ENCODE measurements around the gene JOSD2.

Gene JOSD2

DNA sequence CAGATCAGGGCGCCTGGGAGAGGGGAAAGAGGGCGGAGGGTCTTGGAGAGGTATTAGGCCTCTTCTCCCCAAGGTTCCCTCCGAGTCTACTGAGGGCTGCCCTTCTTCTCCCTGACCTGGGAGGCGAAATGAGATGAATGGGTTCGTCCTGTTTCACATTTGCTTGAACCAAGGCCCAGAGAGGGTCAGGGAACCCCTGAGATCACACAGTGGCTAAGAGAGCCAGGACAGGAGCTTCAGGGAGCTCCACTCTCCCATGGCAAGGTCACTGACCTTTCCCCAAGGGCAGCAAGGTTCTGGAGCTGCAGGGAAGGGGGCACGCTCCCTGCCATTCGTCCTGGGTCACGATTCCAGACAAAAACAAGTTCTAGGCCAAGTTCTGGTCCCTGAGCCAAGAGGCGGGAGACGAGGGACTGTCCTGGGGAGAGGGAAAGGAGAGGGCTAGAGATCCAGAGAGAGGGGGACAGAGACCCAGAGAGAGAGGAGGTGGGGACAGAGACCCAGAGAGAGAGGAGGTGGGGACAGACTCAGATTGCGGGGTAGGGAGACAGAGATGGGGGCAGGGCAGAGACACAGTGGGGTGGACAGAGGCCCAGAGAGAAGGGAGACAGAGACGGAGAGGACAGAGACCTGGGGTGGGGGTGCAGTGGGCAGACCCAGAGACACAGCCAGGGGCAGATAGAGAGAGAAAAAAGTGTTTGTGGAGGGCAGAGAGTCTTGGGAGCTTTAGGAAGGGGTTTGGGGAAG, 2.2 kb upstream of the JOSD2 start:
- DNase-seq (ENCODE audit: low read depth) = no peak

- no peak for DNase-seq (ENCODE audit: low read depth)
Observed at GRCh38 chr19:50512112-50512998, 1.4 kb upstream of the JOSD2 start.

DNA sequence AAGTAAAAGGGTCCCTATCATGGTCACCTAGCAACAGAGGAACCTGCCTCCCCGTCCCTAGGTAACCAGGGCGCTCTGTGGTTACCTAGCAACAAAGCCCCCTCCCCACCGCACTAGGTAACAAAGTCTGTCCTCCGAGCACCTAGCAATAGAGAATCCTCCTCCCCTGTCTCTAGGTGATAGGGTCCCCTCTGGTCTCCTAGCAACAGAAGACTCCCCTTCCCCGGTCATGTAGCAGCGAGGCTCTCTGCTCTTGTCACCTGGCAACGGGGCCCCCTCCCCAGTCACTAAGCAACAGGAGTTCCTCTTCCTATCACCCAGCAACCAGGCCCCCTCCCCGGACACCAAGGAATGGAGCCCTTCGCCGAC, 307 bp downstream of the JOSD2 start:
- no peak for DNase-seq (ENCODE audit: low read depth)

GRCh38 chr19:50510121-50510670, 795 bp downstream of the JOSD2 start:
- DNase-seq (ENCODE audit: low read depth) = peak; percentile 13

DNA sequence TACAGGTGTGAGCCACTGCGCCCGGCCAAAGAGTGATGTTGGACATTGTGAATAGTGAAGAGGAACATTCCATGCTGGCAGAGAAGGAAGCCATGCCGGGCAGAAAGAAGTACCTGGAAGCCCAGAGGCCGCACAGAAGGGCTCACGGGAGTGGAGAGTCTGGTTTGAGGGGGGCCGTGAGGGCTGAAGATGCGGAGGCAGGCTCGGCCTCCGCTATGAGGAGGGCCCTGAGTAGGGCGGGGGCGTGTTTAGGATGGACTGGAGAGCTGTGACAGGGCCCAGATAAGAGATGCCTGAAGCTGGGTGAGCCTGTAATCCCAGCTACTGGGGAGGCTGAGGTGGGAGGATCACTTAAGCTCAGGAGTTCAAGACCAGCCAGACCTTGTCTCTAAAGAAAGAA, 1.6 kb downstream of the JOSD2 start:
- no peak for DNase-seq (ENCODE audit: low read depth)

GRCh38 chr19:50508843-50509190, 2.2 kb downstream of the JOSD2 start:
- DNase-seq (ENCODE audit: low read depth) = no peak

- no peak for DNase-seq (ENCODE audit: low read depth)
Observed at GRCh38 chr19:50507376-50507775, 3.6 kb downstream of the JOSD2 start.

DNA sequence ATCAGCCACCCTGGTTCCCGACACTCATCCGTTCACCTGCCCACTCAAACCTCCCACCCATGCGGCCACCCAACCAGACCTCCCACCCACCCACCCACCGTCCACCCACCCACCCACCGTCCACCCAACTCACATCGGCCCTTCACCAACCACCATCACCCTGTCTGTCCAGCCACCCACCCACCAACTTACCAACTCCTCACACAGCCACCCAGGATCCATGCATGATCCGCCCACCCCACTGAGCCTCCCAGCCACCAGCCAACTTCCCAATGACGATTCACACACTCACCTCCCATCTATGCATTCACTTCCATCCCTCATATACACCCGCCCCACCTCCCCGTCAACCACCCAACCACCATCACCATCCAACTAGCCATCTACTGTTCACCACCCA, 4.3 kb downstream of the JOSD2 start:
- no peak for DNase-seq (ENCODE audit: low read depth)

- no peak for DNase-seq (ENCODE audit: low read depth)
Observed at GRCh38 chr19:50505856-50506611, 5.0 kb downstream of the JOSD2 start.

GRCh38 chr19:50501568-50502475, 9.2 kb downstream of the JOSD2 start:
- DNase-seq (ENCODE audit: low read depth) = no peak

- DNase-seq (ENCODE audit: low read depth) = no peak
Observed at GRCh38 chr19:50501186-50501567, 9.8 kb downstream of the JOSD2 start.

- no peak for DNase-seq (ENCODE audit: low read depth)
Observed at GRCh38 chr19:50500753-50501151, 10.2 kb downstream of the JOSD2 start.

DNA sequence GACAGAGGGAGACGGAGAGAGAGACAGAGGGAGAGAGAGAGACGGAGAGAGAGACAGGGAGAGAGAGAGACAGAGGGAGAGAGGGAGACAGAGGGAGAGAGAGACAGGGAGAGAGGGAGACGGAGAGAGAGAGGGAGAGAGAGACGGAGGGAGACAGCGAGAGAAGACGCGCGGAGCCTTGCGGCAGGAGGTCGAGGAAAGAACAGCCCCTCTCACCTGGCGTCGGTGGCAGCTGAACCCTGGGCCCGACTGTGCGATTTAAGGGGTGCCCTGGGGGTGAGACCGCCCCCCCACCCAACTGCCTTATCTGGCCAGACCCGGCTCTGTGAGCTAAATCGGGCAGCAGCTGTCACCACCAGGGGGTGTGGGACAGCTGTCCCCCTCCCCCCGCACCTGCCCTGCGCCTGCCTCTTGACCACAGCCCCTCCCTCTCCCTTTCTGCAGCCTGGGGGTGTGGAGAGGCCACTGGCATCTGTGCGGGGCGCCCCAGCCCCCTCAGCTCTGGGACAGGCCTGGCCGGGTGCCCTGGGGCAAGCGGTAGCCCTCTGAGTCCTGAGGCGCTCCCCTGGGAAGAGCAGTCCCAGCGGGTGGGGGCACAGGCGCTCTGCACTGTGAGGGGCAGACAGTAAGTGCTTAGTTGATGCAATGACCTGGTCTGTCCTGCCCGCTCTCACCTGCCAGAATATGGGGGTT, 10.8 kb downstream of the JOSD2 start:
- no peak for DNase-seq (ENCODE audit: low read depth)

DNA sequence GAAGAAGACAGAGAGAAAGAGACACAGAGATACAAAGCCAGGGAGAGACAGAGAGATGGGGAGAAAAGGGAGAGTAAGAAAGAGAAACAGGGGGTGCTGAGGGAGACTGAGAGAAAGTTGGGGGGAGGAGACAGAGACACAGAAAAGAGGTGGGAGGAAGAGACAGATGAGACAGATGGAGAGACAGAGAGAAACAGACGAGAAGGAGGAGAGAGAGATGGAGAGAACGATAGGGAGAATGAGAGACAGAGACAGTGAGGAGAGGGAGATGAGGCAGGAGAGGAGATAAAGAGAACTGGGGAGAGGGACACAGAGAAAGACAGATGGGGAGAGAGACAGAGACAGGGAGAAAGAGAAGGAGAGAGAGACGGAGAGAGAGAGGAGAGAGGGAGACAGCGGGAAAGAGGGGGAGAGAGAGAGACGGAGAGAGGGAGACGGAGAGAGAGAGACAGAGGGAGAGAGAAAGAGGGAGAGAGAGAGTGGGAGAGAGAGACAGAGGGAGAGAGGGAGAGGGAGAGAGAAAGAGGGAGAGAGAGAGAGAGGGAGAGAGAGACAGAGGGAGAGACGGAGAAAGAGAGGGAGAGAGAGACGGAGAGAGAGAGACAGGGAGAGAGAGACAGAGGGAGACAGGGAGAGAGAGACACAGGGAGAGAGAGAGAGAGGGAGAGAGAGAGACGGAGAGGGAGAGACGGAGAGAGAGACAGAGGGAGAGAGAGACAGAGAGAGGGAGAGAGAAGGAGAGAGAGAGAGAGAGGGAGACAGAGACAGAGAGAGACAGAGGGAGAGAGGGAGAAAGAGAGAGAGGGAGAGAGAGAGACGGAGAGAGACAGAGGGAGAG, 12.6 kb downstream of the JOSD2 start:
- no peak for DNase-seq (ENCODE audit: low read depth)

DNA sequence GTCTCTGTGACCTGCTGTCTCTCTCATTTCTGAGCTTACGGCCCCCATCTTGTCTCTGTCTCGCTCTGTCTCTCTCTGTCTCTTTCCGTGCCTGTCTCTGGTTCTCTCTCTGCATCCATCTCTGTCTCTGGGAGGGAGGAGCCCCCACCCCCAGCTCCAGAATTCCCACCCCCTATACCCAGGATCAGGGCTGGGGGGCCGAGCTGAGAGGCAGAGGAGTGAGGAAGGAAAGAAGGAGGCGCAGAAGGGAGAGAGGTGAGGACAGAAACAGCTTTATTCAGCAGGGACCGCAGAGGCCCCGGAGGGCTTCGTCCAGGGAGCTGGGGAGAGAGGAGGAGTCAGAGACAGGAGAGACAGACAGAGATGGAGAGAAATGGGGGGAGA, 14.0 kb downstream of the JOSD2 start:
- DNase-seq (ENCODE audit: low read depth) = no peak

- DNase-seq (ENCODE audit: low read depth) = no peak
Observed at GRCh38 chr19:50496189-50497021, 14.6 kb downstream of the JOSD2 start.

DNA sequence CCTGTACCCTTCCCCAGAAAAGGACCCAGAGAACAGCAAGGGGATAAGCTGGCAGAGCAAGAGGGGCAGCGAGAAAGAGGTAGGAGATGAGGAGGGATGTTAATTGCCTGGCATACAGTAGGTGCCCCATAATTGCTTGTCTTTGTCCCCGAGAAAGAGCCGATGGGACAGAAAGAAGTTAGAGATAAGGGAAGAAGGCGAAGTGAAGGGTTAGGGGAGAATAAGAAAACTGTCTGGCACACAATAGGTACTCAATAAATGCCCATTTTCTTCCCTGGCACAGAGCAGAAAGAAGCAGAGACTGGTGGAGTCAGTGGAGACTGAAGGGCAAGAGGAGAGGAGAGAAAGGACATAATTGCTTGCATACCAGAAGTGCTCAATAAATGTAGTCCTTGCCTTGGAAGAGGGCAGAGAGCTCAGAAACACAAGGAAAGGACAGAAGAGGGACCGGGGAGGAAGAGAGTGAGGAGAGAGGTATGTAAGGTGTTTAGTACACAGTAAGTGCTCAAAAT, 15.9 kb downstream of the JOSD2 start:
- DNase-seq (ENCODE audit: low read depth) = no peak

GRCh38 chr19:50494186-50495019, 16.6 kb downstream of the JOSD2 start:
- DNase-seq (ENCODE audit: low read depth) = no peak
